Lower leg skin (tissue), 4 donors: ENCODE data around the gene C9orf85. TPM values are rescaled to one million over a fixed set of nuclear protein-coding genes. Genes with fewer than 3 reads are reported as not detected.

ENCODE experiments used
- DNase-seq, 2 donors: peaks; one replicate each; pipeline ENCODE4 v3.0.0-alpha.2; 2019; ENCODE audit warnings: low spot score in 2 of 2
- H3K4me3 ChIP-seq: fragments of 200-600 bp; sonication (generic); 2 replicates; pipeline ENCODE4 v1.5.1; 2017; ENCODE audit warnings: mild to moderate bottlenecking, low read depth; ENCODE audit not compliant: poor library complexity, severe bottlenecking
- POLR2A ChIP-seq, 2 donors: fragments of 450-650 bp; IDR thresholded peaks; one replicate each; pipeline ENCODE4 v1.6.1; 2016 to 2017; ENCODE audit warnings: antibody characterized with exemption in 2 of 2, mild to moderate bottlenecking in 1 of 2, moderate library complexity in 1 of 2
- WGBS, 2 donors: methylation state at CpG; one replicate each; pipeline ENCODE4 v1.1.5; 2018; 5-methylcytosine and 5-hydroxymethylcytosine counted together
- intact Hi-C: fragments of 100-400 bp; cut with DNase I; formaldehyde crosslinking; loops from one replicate; pipeline ENCODE4 v1.15.0; 2023; ENCODE audit warnings: low total_unique reads
- total RNA-seq, 4 donors: library from RNA; depleted of rRNA; stranded (reverse); fragments of >200 nt; gene quantifications; one replicate each; pipeline ENCODE4 v1.1.0, GENCODE V29; 2016
- TF ChIP-seq, protein P1 (sequence below), 3 donors: fragments of 450-650 bp; IDR thresholded peaks; one replicate each; pipeline ENCODE4 v1.5.1; 2016; ENCODE audit warnings: antibody characterized with exemption in 3 of 3, mild to moderate bottlenecking in 3 of 3, moderate library complexity in 2 of 3

The C9orf85 gene
- total RNA-seq, 4 donors from 2014 or later = 7.9 to 17.3 (median 11.5) TPM

GRCh38 chr9:71928806-71929205 is 17.4 kb downstream of the C9orf85 start:
- TF ChIP-seq, protein P1, sequence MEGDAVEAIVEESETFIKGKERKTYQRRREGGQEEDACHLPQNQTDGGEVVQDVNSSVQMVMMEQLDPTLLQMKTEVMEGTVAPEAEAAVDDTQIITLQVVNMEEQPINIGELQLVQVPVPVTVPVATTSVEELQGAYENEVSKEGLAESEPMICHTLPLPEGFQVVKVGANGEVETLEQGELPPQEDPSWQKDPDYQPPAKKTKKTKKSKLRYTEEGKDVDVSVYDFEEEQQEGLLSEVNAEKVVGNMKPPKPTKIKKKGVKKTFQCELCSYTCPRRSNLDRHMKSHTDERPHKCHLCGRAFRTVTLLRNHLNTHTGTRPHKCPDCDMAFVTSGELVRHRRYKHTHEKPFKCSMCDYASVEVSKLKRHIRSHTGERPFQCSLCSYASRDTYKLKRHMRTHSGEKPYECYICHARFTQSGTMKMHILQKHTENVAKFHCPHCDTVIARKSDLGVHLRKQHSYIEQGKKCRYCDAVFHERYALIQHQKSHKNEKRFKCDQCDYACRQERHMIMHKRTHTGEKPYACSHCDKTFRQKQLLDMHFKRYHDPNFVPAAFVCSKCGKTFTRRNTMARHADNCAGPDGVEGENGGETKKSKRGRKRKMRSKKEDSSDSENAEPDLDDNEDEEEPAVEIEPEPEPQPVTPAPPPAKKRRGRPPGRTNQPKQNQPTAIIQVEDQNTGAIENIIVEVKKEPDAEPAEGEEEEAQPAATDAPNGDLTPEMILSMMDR (IDR thresholded peaks at IDR 0.05) = no peak
- TF ChIP-seq POLR2A (IDR thresholded peaks at IDR 0.05) = no peak
- WGBS, 2 donors = 79 to 89% methylated on average over 2 of the region's 2 CpGs
- intact Hi-C loops = no loop called here
- no peak overlapping the region for H3K4me3 ChIP-seq
- no peak for DNase-seq

GRCh38 chr9:71929223-71929622 is 17.8 kb downstream of the C9orf85 start:
- DNase-seq = no peak
- TF ChIP-seq, protein P1 (IDR thresholded peaks at IDR 0.05) = no peak
- no peak for TF ChIP-seq POLR2A (IDR thresholded peaks at IDR 0.05)
- WGBS, 2 donors = 51 to 73% methylated on average over 2 of the region's 2 CpGs
- no peak overlapping the region for H3K4me3 ChIP-seq
- intact Hi-C loops = no loop called here

- no peak overlapping the region for H3K4me3 ChIP-seq
- WGBS, 2 donors = 27 to 35% methylated on average over 2 of the region's 2 CpGs
- TF ChIP-seq, protein P1 (IDR thresholded peaks at IDR 0.05) = no peak
- no peak for TF ChIP-seq POLR2A (IDR thresholded peaks at IDR 0.05)
- intact Hi-C loops = no loop called here
- DNase-seq = no peak
Measured at GRCh38 chr9:71929791-71930440, 18.5 kb downstream of the C9orf85 start.

DNA sequence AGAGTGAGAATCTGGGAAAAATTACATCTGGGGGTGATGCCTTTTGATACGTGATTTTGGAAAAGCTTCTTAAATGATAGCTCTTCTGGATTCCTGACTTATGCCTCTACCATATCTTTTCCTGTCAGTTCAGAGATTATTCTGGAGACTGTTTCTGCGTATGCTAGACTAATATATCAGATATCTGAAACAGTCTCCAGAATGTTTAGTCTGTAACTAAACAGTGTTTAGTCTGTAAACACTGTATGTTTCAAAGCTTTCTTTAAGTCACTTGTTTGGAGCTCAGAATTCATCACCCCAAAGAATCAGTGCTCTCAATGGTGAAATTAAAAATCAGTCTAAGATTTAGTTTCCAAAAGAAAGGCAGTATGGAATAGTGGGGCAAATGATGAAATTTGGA is 19.7 kb downstream of the C9orf85 start:
- TF ChIP-seq POLR2A (IDR thresholded peaks at IDR 0.05) = no peak
- TF ChIP-seq, protein P1 (IDR thresholded peaks at IDR 0.05) = no peak
- intact Hi-C loops = no loop called here
- H3K4me3 ChIP-seq = no peak overlapping the region
- no peak for DNase-seq
- WGBS, 2 donors = 78 to 80% methylated on average over 2 of the region's 2 CpGs

GRCh38 chr9:71936066-71936465 is 24.6 kb downstream of the C9orf85 start:
- 43 to 50% methylated on average over 1 of the region's 1 CpG for WGBS, 2 donors
- DNase-seq = no peak
- H3K4me3 ChIP-seq = no peak overlapping the region
- intact Hi-C loops = no loop called here
- TF ChIP-seq, protein P1 (IDR thresholded peaks at IDR 0.05) = no peak
- no peak for TF ChIP-seq POLR2A (IDR thresholded peaks at IDR 0.05)
